Ovary (tissue), 3 donors: ENCODE measurements around the gene CRMP1.

Experiments
- CTCF ChIP-seq, 3 donors: fragments of 450-650 bp in 2 of 3; fragments of 200-600 bp in 1 of 3; IDR thresholded peaks; one replicate each; pipeline versions ENCODE4 v1.5.1 to v1.8.0; 2016 to 2022; ENCODE audit warnings: antibody characterized with exemption in 3 of 3, mild to moderate bottlenecking in 1 of 3
- EP300 ChIP-seq: sonication (generic); formaldehyde crosslinking; IDR thresholded peaks from one replicate; pipeline ENCODE4 v1.6.1; 2017; ENCODE audit warnings: antibody characterized with exemption
- POLR2A ChIP-seq: fragments of 450-650 bp; IDR thresholded peaks from one replicate; pipeline ENCODE4 v1.6.1; 2017; ENCODE audit warnings: antibody characterized with exemption, mild to moderate bottlenecking, moderate library complexity
- donor health status: DM: no; HTN: no; CAD: no.

DNA sequence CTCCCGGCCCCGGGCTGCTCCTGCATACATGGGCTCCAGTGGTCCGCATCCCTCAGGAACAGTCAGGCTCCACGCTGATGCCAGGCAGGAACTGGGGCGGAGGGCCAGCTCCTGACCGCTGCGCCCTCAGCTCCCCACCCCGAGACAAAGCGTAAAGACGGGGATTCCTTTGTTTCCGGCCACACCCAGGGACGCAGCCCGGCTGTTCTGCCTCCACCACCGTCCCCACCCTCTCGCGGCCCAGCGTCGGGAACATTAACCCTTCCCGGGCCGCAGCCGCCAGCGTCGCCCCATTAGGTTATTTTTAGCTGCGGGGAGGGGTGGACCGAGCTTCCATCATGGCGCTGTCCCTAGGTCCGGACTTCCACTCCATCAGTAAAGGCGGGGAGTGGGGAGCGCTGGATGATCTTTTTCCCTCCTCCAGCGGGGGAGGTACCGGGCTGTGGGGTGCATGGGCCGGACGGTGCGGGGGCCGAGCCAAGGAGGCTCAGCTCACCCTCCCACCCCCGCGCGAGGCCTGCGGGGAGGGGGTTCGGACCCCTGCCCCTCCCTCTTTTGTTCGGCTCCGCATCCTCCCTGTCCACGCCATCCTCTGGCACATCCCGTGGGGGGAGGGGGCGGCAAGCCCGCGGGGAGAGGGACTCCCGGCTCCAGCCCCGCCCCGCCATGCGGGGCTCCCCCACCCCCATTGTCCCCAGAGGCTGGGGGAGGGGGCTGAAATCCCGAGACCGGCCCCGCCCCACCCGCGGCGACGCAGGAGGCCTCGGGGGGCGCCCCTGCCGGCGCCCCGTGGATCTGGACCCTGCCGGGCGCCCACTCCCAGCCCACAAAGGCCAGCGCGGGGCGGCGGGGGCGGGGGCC is 5.3 kb downstream of the CRMP1 start:
- TF ChIP-seq CTCF (IDR thresholded peaks at IDR 0.05), result no peak
- no peak for TF ChIP-seq POLR2A
- no peak for TF ChIP-seq EP300
